Left lobe of liver (tissue), 2 donors: Measurements from ENCODE around the gene KIAA2012. TPM values are rescaled to one million over a fixed set of nuclear protein-coding genes. Genes with fewer than 3 reads are reported as not detected.

Experiments used
- ATAC-seq: fragments of 200-7000 bp; cut with Tn5 transposase; one replicate; pipeline ENCODE4 v1.9.1; 2020; ENCODE audit warnings: mild to moderate bottlenecking, moderate library complexity
- DNase-seq: peaks from one replicate; pipeline ENCODE4 v3.0.0-alpha.2; 2020; ENCODE audit warnings: low spot score
- total RNA-seq: library from RNA; stranded (reverse); gene quantifications from one replicate; pipeline ENCODE4 v1.2.1, GENCODE V29; 2021
- donor health status: DM: no; HTN: no; CAD: no; lungs with moderate emphysema.
- donor health status: DM: no; HTN: yes; CAD: no.

Gene KIAA2012
- total RNA-seq, 1 donor from 2014 or later: 0.30 TPM

- no peak for ATAC-seq
- DNase-seq: no peak
These were observed 68.4 kb downstream of the KIAA2012 start for GRCh38 chr2:202141329-202141947.

DNA sequence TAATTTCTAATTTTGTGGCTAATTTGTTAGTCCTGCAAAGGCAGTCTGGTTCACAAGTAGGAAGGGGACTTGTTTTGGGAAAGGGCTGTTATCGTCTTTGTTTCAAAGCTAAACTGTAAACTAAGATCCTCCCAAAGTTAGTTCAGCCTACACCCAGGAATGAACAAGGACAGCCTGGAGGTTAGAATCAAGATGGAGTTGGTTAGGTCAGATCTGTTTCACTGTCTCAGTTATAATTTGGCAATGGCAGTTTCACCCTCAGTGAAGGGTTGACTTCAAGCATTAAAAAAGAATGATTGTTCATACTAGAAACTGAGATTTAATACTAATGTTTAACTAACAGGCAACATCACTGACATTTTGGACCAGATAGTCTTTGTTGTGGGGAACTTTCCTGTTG is 69.5 kb downstream of the KIAA2012 start:
- no peak for ATAC-seq
- DNase-seq: no peak

DNA sequence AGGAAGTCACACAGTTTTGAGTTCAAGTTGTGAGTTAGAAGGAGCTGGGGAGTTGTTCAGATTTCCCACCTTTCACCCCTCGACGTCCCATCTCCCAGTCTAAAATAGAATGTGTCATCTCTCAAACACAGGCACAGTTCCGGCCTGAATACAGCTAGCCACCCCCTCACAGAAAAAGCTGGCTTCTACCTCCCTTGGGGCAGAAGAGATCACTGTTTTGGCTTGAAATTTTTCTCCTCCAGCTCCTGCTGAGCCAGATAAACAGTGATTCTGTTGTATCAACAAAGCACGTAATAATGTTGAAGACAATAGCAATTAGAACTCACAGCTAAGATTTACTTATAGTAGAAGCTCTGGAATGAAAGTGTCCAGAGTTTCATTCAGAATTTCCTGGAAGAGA is 74.7 kb downstream of the KIAA2012 start:
- DNase-seq: no peak

DNA sequence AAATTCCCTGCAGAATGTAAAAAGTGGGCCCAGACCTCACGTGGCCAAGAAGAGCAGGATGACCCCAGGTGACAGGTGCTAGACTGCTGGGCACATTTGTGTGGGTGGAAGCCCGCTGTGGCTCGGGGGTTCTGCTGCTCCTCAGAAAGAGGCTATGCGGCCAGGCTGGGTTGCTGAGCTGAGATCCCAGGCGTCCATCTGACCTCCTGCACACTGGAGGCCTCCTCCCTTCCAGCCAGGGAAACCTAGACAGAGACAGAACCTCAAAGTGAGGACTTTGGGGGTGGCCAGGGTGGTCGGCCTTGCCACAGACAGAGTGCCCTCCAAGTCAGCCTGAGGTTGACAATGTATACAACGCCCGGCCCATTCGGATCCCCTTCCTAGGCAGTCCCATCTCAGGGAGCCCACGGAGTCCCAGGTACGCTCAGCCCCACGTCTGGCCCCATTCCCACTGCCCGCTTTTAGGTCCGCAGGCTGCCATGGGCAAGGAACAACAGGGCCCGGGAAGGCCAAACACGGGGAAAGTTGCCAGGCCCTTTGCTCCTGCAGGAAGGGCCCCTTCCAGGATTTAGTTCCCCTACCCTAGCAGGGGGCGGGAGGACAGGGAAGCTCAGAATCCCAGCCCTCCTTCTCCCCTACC is 75.6 kb downstream of the KIAA2012 start:
- DNase-seq (no peak), ATAC-seq (no peak)

More for the DNA sequence above, 74.7 kb downstream of the KIAA2012 start:
- no peak for ATAC-seq

DNA sequence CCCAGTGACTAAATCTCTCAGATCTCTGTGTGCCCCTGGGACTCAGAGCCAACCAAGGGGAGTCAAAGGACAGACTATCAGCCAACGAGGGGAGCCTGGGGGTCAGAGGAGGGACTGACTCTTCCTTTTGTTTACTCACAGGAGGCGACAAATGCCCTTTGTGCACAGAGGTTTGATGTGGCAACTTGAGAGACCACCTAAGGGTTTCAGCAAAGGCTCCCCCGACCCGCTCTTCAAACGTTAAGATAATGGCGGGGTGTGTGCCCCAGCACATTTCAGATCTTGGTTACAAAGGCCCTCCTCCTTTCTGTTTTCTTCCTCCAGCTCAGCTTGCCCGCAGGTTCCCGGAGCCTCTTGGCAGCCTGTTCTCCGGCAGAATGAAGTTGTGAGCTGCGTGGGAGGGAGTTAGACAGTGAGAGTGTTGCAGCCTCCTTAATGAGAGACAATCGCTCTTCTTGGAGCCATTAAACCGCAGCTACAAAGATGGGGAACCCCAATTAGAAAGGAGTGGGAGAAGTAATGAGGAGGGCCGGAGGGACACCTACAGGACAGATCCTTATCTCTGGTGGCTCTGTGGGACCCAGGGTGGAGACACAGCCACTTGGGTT is 76.2 kb downstream of the KIAA2012 start:
- DNase-seq (no peak), ATAC-seq (no peak)

- DNase-seq (no peak), ATAC-seq (no peak)
These were observed 76.9 kb downstream of the KIAA2012 start for GRCh38 chr2:202149936-202150335.

GRCh38 chr2:202152104-202152715 is 79.2 kb downstream of the KIAA2012 start:
- ATAC-seq: no peak

GRCh38 chr2:202154613-202155012 is 81.6 kb downstream of the KIAA2012 start:
- no peak for ATAC-seq

More at GRCh38 chr2:202152104-202152715, 79.2 kb downstream of the KIAA2012 start:
- DNase-seq: no peak

GRCh38 chr2:202157211-202157990 is 84.3 kb downstream of the KIAA2012 start:
- DNase-seq (no peak), ATAC-seq (no peak)

More at GRCh38 chr2:202154613-202155012, 81.6 kb downstream of the KIAA2012 start:
- DNase-seq: no peak

- ATAC-seq (peak; percentile 37), DNase-seq (no peak)
These were observed 85.7 kb downstream of the KIAA2012 start for GRCh38 chr2:202158796-202159195.

DNA sequence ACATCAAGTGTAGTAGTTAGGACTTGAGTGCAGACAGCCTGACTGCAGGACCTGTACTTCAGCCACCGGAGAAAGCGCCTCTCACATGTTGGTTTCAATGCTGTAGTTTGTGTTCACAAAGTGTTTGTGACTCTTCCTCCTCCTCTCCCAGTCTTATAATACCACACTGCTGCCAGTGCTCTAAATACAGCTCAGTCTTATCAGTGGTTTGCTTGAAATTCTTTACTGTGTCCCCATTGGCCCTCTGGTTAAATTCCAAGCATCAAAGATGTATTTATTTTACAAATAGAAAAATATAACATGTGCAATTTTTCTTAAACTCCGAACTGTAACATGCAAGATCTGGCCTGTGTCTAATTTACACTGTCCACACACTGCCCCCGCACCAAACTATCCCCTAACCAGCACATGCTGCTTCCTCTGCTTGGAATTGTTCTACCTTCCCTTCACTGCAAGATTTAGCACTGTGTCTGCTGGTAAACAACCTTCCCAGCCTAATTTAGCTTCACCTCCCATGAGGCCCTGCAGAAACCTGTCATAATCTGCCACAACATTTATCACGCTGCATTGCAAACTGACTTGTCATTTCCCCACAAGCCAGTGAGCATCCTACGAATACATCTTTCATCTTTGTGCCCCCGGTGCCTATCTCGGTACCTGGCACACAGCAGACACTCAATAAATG is 88.2 kb downstream of the KIAA2012 start:
- ATAC-seq (no peak), DNase-seq (no peak)

DNA sequence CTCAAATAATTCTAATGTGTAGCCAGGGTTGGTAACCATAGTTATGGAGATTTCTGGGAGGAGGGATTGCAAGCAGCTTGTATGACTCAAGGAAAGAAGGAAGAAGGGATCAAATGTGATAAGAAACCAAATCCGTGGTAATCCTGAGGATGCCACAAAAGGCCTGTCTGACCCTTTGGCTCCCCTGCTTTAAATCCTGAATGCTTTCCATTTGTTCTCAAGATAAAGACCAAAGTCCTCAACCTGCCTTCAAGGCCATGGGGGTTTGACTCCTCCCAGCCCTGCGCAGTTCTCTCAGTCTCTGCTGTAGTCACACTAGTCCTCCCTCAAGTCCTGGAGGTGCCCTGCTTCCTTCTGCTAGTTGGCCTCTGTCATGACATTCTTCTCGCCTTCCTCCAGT is 91.4 kb downstream of the KIAA2012 start:
- DNase-seq: no peak
- ATAC-seq: no peak

- DNase-seq (no peak), ATAC-seq (no peak)
These were observed 92.2 kb downstream of the KIAA2012 start for GRCh38 chr2:202165208-202165607.

- ATAC-seq (no peak), DNase-seq (no peak)
These were observed 92.9 kb downstream of the KIAA2012 start for GRCh38 chr2:202165945-202166344.

DNA sequence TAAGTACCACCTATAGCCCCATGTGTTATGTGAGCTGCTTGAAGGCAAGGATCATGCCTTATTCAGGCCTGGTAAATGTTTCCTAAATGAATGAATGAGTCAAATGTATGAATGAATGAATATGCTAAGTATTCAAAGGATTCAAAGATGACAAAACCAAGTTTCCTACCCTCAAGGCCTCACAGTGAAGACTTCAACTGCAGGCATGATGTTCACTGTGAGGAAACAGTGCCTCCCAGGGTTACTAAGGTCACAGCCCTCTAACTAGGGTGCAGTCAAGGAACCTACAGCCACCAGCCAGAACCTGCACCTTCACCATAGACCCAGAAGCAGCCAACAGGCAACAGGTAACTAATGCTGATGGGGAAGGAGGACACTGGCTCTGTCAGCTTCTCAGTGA is 96.1 kb downstream of the KIAA2012 start:
- ATAC-seq (no peak), DNase-seq (no peak)

DNA sequence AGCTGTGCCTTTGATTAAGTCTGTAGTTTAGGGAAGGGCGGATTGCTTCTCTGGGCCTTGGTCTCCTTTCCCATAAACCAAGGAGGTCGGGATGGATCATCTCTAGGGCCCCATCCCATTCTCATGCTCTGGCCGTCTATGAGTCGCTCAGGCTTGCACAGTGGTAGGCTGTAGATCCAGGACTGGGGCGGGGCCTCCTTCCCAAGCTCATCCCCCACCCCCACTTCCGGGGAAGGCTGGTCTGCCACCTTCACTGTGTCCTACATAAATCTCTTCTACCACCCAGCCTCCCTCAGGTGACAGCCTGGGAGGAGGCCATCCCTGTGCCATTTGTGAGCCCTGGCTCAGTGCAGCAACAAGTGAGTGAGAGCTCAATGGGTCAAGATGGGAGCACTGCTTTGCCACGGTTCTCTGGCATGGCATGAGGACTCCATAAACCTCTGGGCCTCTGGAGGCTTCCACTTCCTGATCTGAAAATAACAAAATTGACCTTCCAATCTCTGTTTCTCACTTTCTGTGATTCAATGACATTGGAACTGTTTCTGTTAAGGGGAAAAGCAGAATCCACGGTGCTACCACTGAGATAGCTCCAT is 96.9 kb downstream of the KIAA2012 start:
- DNase-seq: no peak
- no peak for ATAC-seq

DNA sequence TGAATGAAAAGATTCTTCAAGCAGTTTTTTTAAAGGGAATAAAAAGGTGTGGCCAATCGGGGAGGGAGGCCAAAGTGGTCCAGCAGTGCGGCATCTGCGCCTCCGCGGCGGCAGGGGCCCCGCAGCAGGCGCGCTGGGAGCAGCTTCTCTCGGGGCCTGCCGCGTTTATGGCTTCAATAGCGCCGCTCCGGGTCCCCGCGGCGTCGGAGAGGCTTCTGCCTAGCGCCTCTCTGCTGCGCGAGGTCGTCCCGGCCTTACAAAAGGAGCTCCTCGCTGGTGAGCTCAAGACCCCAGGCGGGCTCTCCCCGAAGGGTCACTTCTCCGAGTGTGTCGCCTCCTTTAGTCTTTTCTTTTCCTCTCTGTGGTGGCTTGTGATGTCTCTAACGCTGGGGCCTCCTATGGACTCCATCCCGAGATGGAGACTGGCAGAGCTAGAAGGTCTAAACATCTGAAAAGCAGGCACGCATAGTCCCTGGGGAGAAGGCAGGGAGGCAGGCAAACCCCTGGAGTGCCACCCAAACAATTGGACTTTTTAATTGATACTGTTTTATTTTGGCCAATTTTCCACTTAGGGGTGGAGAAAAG is 98.3 kb downstream of the KIAA2012 start:
- DNase-seq: no peak
- no peak for ATAC-seq

DNA sequence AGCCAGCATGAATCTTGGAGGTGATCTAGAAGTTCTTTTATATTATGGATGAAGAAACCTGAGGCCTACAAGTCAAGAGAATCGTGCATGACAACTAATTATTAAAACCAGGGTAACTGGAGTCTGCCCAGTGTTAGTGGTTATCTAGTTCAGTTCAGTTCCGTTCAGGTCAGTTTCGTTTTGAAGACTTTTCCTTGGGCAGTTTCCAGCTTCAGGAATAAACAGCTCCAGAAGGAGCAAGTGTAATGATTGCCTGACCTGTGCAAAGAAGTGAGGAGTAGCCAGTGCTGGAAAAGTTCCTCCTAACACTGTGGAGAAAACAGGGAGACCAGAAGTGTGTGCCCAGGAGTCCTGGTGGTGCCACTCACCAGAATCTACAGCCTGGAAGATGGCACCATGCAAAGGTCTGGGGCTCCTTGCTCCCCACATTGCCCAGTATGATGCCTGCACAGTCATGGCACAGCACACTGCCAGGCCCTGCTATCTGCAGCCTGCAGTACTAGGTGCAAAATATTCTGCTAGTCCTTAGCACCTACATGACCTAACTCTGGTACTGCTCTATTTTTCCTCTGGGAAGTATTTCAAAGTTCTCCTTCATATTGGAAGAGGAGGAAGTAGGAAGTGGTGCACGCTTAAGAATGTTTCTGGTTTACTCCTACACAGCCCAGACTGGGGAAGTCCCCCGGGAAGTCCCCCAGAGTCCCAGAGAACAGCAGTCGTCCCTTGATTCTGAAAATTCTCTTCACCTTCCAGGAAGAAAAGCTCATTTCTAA is 99.6 kb downstream of the KIAA2012 start:
- DNase-seq: no peak
- ATAC-seq: peak; percentile 83
